Spleen (tissue), 11 donors: ENCODE data around the gene PEPD. TPM values are rescaled to one million over a fixed set of nuclear protein-coding genes. Genes with fewer than 3 reads are reported as not detected.

ENCODE experiments used
- DNase-seq: peaks from one replicate; pipeline ENCODE4 v3.0.0-alpha.2; 2020
- H3K27ac ChIP-seq, 8 donors: fragments of 200-600 bp; sonication (generic) in 7 of 8; 1 replicate in 4 of 8; 2 replicates in 4 of 8; pipeline versions ENCODE4 v1.5.0 to v1.8.0; 2016 to 2021; ENCODE audit warnings: inconsistent platforms in 4 of 8, mild to moderate bottlenecking in 4 of 8, moderate library complexity in 1 of 8
- H3K27me3 ChIP-seq, 7 donors: fragments of 200-600 bp; sonication (generic) in 6 of 7; replicated peaks in 1 of 7; 1 replicate in 4 of 7; 2 replicates in 3 of 7; pipeline versions ENCODE4 v1.5.0 to v1.8.0; 2016 to 2021; ENCODE audit warnings: inconsistent platforms in 3 of 7, mild to moderate bottlenecking in 1 of 7
- H3K36me3 ChIP-seq, 6 donors: fragments of 200-600 bp; sonication (generic) in 5 of 6; 1 replicate in 4 of 6; 2 replicates in 2 of 6; pipeline versions ENCODE4 v1.5.0 to v1.8.0; 2016 to 2021; ENCODE audit warnings: inconsistent platforms in 2 of 6
- H3K4me1 ChIP-seq, 6 donors: fragments of 200-600 bp; sonication (generic) in 5 of 6; 1 replicate in 3 of 6; 2 replicates in 3 of 6; pipeline versions ENCODE4 v1.5.0 to v1.8.0; 2016 to 2021; ENCODE audit warnings: inconsistent platforms in 3 of 6
- H3K4me3 ChIP-seq, 8 donors: fragments of 200-600 bp; sonication (generic) in 7 of 8; 1 replicate in 4 of 8; 2 replicates in 4 of 8; pipeline versions ENCODE4 v1.5.0 to v1.8.0; 2016 to 2021; ENCODE audit warnings: inconsistent platforms in 4 of 8, mild to moderate bottlenecking in 4 of 8, moderate library complexity in 2 of 8
- H3K9me3 ChIP-seq, 8 donors: fragments of 200-600 bp; sonication (generic) in 7 of 8; 1 replicate in 4 of 8; 2 replicates in 4 of 8; pipeline versions ENCODE4 v1.5.0 to v1.8.0; 2016 to 2021; ENCODE audit warnings: inconsistent platforms in 4 of 8
- CTCF ChIP-seq, 11 experiments: fragments of 200-600 bp in 7 of 11; fragments of 450-650 bp in 4 of 11; sonication (generic) in 4 of 11; IDR thresholded peaks in 8 of 11; conservative IDR thresholded peaks in 3 of 11; 1 replicate in 7 of 11; 2 replicates in 4 of 11; pipeline versions ENCODE4 v1.4.0 to v1.8.0; 2016 to 2021; ENCODE audit warnings: antibody characterized with exemption in 11 of 11, inconsistent platforms in 4 of 11, mild to moderate bottlenecking in 1 of 11
- POLR2A ChIP-seq, 3 donors: fragments of 450-650 bp; IDR thresholded peaks; one replicate each; pipeline ENCODE4 v1.5.1; 2017; ENCODE audit warnings: antibody characterized with exemption in 3 of 3, mild to moderate bottlenecking in 1 of 3
- POLR2AphosphoS5 ChIP-seq, 3 donors: sonication (generic); formaldehyde crosslinking; IDR thresholded peaks; one replicate each; pipeline ENCODE4 v1.5.1; 2017; ENCODE audit warnings: antibody characterized with exemption in 3 of 3
- WGBS, 5 donors: extraction: QIAGEN DNeasy Blood & Tissue Kit in 3 of 5; methylation state at CpG; one replicate each; pipeline versions ENCODE4 v1.1.5 to v1.1.7; 2013 to 2018; 5-methylcytosine and 5-hydroxymethylcytosine counted together
- intact Hi-C: fragments of 100-400 bp; cut with DNase I; formaldehyde crosslinking; loops from one replicate; pipeline ENCODE4 v1.15.0; 2023; ENCODE audit warnings: low total_unique reads
- polyA plus RNA-seq, 3 donors: library from polyadenylated mRNA; stranded (reverse); fragments of 200-250 nt; gene quantifications; one replicate each; pipeline ENCODE4 v1.2.1, GENCODE V29; 2013
- total RNA-seq, 7 donors: library from RNA; depleted of rRNA in 3 of 7; stranded (reverse); fragments of >200 nt in 3 of 7; fragmentation: NEBNext Ultra II Directional in 4 of 7; extraction: Animal tissue kit (Norgen Biotek cat#: 25700) in 4 of 7; gene quantifications; one replicate each; pipeline versions ENCODE4 v1.1.0 to v1.2.1, GENCODE V29; 2016 to 2021
- donor health status: healthy with polysubstance abuse.
- donor health status: DM: no; HTN: no; CAD: no; lungs with moderate emphysema.
- donor health status: DM: no; HTN: no; CAD: no.
- donor health status: Bipolar disorder and iron deficiency.
- donor health status: healthy.
- donor health status: DM: no; HTN: no; CAD: no.
- donor health status: DM: yes; HTN: yes; CAD: no.

The PEPD gene
- total and polyA plus RNA-seq, 10 donors: 38.4 to 98.3 (median 69.8) TPM

DNA sequence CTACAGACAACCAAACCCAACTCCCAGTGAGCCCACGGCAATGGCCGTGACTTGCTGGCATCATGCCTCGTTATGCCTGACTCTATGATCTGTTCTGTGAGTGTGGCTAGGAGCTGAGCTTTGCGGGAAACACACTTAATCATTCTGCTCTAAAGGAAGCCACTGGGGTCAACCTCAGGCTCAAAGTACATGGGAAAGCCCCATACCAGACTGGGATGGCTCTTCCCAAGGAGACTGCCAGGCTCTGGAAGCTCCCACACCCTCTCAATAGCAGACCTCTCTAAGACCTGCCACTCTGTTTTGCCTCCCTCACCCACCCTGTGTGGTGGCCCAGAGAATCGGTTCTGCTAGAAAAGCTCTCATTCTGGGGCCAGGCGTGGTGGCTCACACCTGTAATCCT lies 2.2 kb downstream of the PEPD start:
- 77 to 83% (median 77%) methylated on average over 6 of the region's 6 CpGs for WGBS, 5 donors
- TF ChIP-seq POLR2A (IDR thresholded peaks at IDR 0.05): no peak
- TF ChIP-seq POLR2AphosphoS5 (IDR thresholded peaks at IDR 0.05): no peak
- no peak for TF ChIP-seq CTCF (IDR thresholded peaks at IDR 0.05 in 8 of 11, conservative IDR thresholded peaks at IDR 0.05 in 3 of 11)
- intact Hi-C loops: no loop called here
- H3K36me3 ChIP-seq: peaks cover 0 to 3% (median 0%) of the 10 kb centered on the region in 6 donors
- no peaks in the 10 kb centered on the region for H3K27me3 ChIP-seq
- H3K9me3 ChIP-seq: no peaks in the 10 kb centered on the region
- no peak overlapping the region for H3K4me3 ChIP-seq
- no peak for DNase-seq
- no peak overlapping the region for H3K27ac ChIP-seq
- peaks cover 14 to 56% (median 35%) of the 10 kb centered on the region in 6 donors for H3K4me1 ChIP-seq

DNA sequence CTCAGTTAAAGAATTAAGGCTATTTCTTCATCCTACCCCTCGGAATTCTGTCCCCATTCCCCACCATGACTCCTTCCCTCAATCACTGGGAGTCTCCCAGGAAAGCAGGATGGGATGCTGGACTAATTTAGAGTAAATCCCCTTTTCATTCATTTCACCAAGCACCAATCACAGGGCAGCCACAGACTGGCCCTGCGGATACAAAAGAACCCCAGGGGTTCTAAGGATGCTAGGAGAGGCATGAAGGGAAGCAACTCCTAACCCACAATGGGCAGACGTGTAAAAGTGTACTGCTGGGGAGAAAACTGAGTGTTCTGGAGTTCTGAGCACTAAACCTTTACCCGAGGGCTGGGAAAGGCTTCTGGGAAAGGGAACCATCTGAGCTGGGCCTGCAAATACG lies 3.0 kb downstream of the PEPD start:
- TF ChIP-seq POLR2AphosphoS5 (IDR thresholded peaks at IDR 0.05) (no peak), CTCF (IDR thresholded peaks at IDR 0.05 in 8 of 11, conservative IDR thresholded peaks at IDR 0.05 in 3 of 11) (no peak), POLR2A (IDR thresholded peaks at IDR 0.05) (no peak)
- Histone ChIP-seq H3K4me3 (no peak overlapping the region), H3K4me1 (peaks cover 14 to 57% (median 36%) of the 10 kb centered on the region in 6 donors), H3K27me3 (no peaks in the 10 kb centered on the region), H3K9me3 (no peaks in the 10 kb centered on the region), H3K36me3 (peaks cover 0 to 8% (median 0%) of the 10 kb centered on the region in 6 donors), H3K27ac (no peak overlapping the region)
- intact Hi-C loops: no loop called here
- WGBS, 5 donors: 72 to 88% (median 77%) methylated on average over 5 of the region's 5 CpGs
- no peak for DNase-seq

DNA sequence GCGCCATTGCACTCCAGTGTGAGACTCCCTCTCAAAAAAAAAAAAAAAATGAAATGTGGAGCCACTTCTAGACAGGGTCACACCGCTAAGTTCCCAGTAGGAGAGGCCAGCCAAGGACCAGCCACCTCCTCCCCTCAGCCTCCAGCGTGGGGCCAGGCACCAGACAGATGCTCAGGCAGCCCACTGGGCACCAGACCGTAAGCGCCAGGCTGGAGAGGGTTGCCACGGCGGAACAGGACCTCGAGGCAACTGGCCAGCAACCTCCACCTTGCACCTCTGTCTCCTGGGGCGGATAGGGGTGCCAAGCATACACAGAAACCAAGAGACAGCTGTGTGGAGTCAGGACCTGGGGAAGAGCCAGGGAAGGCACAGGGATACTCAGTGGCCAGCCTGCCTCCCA lies 3.7 kb downstream of the PEPD start:
- DNase-seq: no peak
- 78 to 93% (median 90%) methylated on average over 6 to 9 of the region's 9 CpGs for WGBS, 5 donors

GRCh38 chr19:33515921-33516320 lies 5.7 kb downstream of the PEPD start:
- Histone ChIP-seq H3K9me3 (no peaks in the 10 kb centered on the region), H3K27ac (no peak overlapping the region), H3K27me3 (no peaks in the 10 kb centered on the region), H3K4me3 (no peak overlapping the region), H3K4me1 (peaks cover 8 to 41% (median 24%) of the 10 kb centered on the region in 6 donors), H3K36me3 (peaks cover 0 to 26% (median 10%) of the 10 kb centered on the region in 6 donors)
- intact Hi-C loops: no loop called here
- 71 to 90% (median 83%) methylated on average over 4 of the region's 4 CpGs for WGBS, 5 donors
- TF ChIP-seq POLR2A (IDR thresholded peaks at IDR 0.05) (no peak), CTCF (IDR thresholded peaks at IDR 0.05 in 8 of 11, conservative IDR thresholded peaks at IDR 0.05 in 3 of 11) (no peak), POLR2AphosphoS5 (IDR thresholded peaks at IDR 0.05) (no peak)
- DNase-seq: no peak

More for the DNA sequence above, 3.7 kb downstream of the PEPD start:
- Histone ChIP-seq H3K27me3 (no peaks in the 10 kb centered on the region), H3K4me1 (peaks cover 14 to 57% (median 36%) of the 10 kb centered on the region in 6 donors), H3K27ac (no peak overlapping the region), H3K4me3 (no peak overlapping the region), H3K36me3 (peaks cover 0 to 8% (median 0%) of the 10 kb centered on the region in 6 donors), H3K9me3 (no peaks in the 10 kb centered on the region)
- TF ChIP-seq POLR2A (IDR thresholded peaks at IDR 0.05): no peak
- TF ChIP-seq CTCF (IDR thresholded peaks at IDR 0.05 in 8 of 11, conservative IDR thresholded peaks at IDR 0.05 in 3 of 11): no peak
- TF ChIP-seq POLR2AphosphoS5 (IDR thresholded peaks at IDR 0.05): no peak
- intact Hi-C loops: no loop called here
